B cell (primary cell): ENCODE results near the gene DYNC1I1. TPM values are rescaled to one million over a fixed set of nuclear protein-coding genes. Genes with fewer than 3 reads are reported as not detected.

Experiments used
- ATAC-seq: fragments of 200-7000 bp; cut with Tn5 transposase; one replicate; pipeline ENCODE4 v1.10.0; 2021; ENCODE audit warnings: low read depth, mild to moderate bottlenecking, moderate number of reproducible peaks, moderate library complexity
- CTCF ChIA-PET: fragments of 350-600 bp; sonication (Branson Sonifier 250); formaldehyde crosslinking; loops from one replicate; lab custom pipeline; 2021; ENCODE audit warnings: antibody characterized with exemption, inconsistent platforms; lab: Charles Lee
- POLR2A ChIA-PET: fragments of 350-600 bp; sonication (Branson Sonifier 250); formaldehyde crosslinking; loops from one replicate; lab custom pipeline; 2021; ENCODE audit warnings: antibody characterized with exemption; lab: Charles Lee
- DNase-seq: peaks from one replicate; pipeline ENCODE4 v3.0.0; 2013
- H2AFZ ChIP-seq: 2 replicates; pipeline ENCODE4 v1.6.1; 2012; ENCODE audit warnings: mild to moderate bottlenecking, low read depth, low read length; ENCODE audit not compliant: insufficient read depth, poor library complexity, severe bottlenecking
- H3K27ac ChIP-seq, 2 donors: 1 replicate in 1 of 2; 2 replicates in 1 of 2; pipeline ENCODE4 v1.5.1; 2012 to 2013; ENCODE audit warnings: low read length in 2 of 2, mild to moderate bottlenecking in 2 of 2, moderate library complexity in 1 of 2
- H3K27me3 ChIP-seq, 4 experiments: fragments of 200-600 bp in 1 of 4; sonication (generic) in 1 of 4; replicated peaks in 1 of 4; 1 replicate in 2 of 4; 2 replicates in 2 of 4; pipeline versions ENCODE4 v1.6.1 to v1.7.0; 2013 to 2016; ENCODE audit warnings: low read length in 3 of 4, mild to moderate bottlenecking in 2 of 4, mixed read lengths in 1 of 4, moderate library complexity in 1 of 4; ENCODE audit not compliant: insufficient read depth in 4 of 4, control insufficient read depth in 3 of 4; ENCODE audit errors: control extremely low read depth in 1 of 4
- H3K36me3 ChIP-seq, 2 experiments: replicated peaks in 1 of 2; 1 replicate in 1 of 2; 2 replicates in 1 of 2; pipeline versions ENCODE4 v1.6.1 to v1.7.1; 2013; ENCODE audit warnings: low read length in 1 of 2; ENCODE audit not compliant: insufficient read depth in 2 of 2, control insufficient read depth in 1 of 2; ENCODE audit errors: control extremely low read depth in 1 of 2, extremely low read depth in 1 of 2
- H3K4me1 ChIP-seq, 2 donors: fragments of 200-600 bp in 1 of 2; sonication (generic) in 1 of 2; 1 replicate in 1 of 2; 2 replicates in 1 of 2; pipeline versions ENCODE4 v1.5.1 to v1.6.1; 2013 to 2017; ENCODE audit warnings: low read length in 2 of 2; ENCODE audit not compliant: control insufficient read depth in 2 of 2, insufficient read depth in 2 of 2
- H3K4me2 ChIP-seq: replicated peaks from 2 replicates; pipeline ENCODE3; 2012; ENCODE audit warnings: mild to moderate bottlenecking, low read depth, low read length; ENCODE audit not compliant: poor library complexity, severe bottlenecking
- H3K4me3 ChIP-seq, 5 experiments: fragments of 200-600 bp in 1 of 5; sonication (generic) in 1 of 5; 1 replicate in 3 of 5; 2 replicates in 2 of 5; pipeline versions ENCODE4 v1.5.1 to v1.7.0; 2011 to 2016; ENCODE audit warnings: low read length in 4 of 5, mild to moderate bottlenecking in 4 of 5, low read depth in 2 of 5, control low read depth in 1 of 5, moderate library complexity in 1 of 5; ENCODE audit not compliant: insufficient read depth in 1 of 5; ENCODE audit errors: control extremely low read depth in 1 of 5, extremely low read depth in 1 of 5
- H3K79me2 ChIP-seq: fragments of 200-600 bp; sonication (generic); one replicate; pipeline ENCODE4 v1.6.0; 2016; ENCODE audit warnings: low read length; ENCODE audit not compliant: control insufficient read depth, insufficient read depth
- H3K9ac ChIP-seq: fragments of 200-600 bp; sonication (generic); 2 replicates; pipeline ENCODE4 v1.6.1; 2017; ENCODE audit warnings: mild to moderate bottlenecking, low read length, moderate library complexity
- H3K9me3 ChIP-seq, 3 donors: one replicate each; pipeline versions ENCODE4 v1.6.1 to v1.7.1; 2013; ENCODE audit warnings: low read length in 2 of 3; ENCODE audit not compliant: control insufficient read depth in 2 of 3, insufficient read depth in 1 of 3; ENCODE audit errors: control extremely low read depth in 1 of 3
- H4K20me1 ChIP-seq: 2 replicates; pipeline ENCODE4 v1.6.0; 2012; ENCODE audit warnings: mild to moderate bottlenecking, low read length; ENCODE audit not compliant: insufficient read depth, control insufficient read depth, poor library complexity, severe bottlenecking
- H3K27ac Mint-ChIP-seq: one replicate; pipeline ENCODE4 v1.8.0; 2021; ENCODE audit warnings: mixed read lengths
- H3K27me3 Mint-ChIP-seq: one replicate; pipeline ENCODE4 v1.8.0; 2021; ENCODE audit warnings: mixed read lengths
- H3K4me1 Mint-ChIP-seq: one replicate; pipeline ENCODE4 v1.8.0; 2021; ENCODE audit warnings: mixed read lengths
- H3K4me3 Mint-ChIP-seq: one replicate; pipeline ENCODE4 v1.8.0; 2021; ENCODE audit warnings: mixed read lengths
- H3K9me3 Mint-ChIP-seq: one replicate; pipeline ENCODE4 v1.8.0; 2022; ENCODE audit warnings: mixed read lengths; ENCODE audit not compliant: insufficient read depth
- EZH2 ChIP-seq: IDR thresholded peaks from 2 replicates; pipeline ENCODE4 v1.6.1; 2012; ENCODE audit warnings: borderline replicate concordance, low read depth, mild to moderate bottlenecking, moderate library complexity, low read length; ENCODE audit not compliant: insufficient read depth, poor library complexity, severe bottlenecking
- WGBS: methylation state at CpG from one replicate; pipeline ENCODE4 v1.1.5; 2013; ENCODE audit warnings: missing lambda C conversion rate; ENCODE audit not compliant: insufficient coverage; 5-methylcytosine and 5-hydroxymethylcytosine counted together
- intact Hi-C: fragments of 100-400 bp; cut with micrococcal nuclease; formaldehyde crosslinking; loops from one replicate; pipeline ENCODE4 v1.10.0; 2022
- polyA plus RNA-seq: library from polyadenylated mRNA; depleted of rRNA; stranded (reverse); fragments of >200 nt; gene quantifications from 2 replicates; pipeline ENCODE4 v1.2.3, GENCODE V29; 2012
- total RNA-seq, 2 donors: library from RNA; stranded (reverse); fragments of 120-200 nt in 1 of 2; gene quantifications; 1 replicate in 1 of 2; 2 replicates in 1 of 2; pipeline versions ENCODE4 v1.2.3 to v1.2.4, GENCODE V29; 2013 to 2022
- TF ChIP-seq, protein P1 (sequence below): fragments of 200-600 bp; IDR thresholded peaks from one replicate; pipeline ENCODE4 v1.8.0; 2022; ENCODE audit warnings: antibody characterized with exemption, mild to moderate bottlenecking

The DYNC1I1 gene
- total and polyA plus RNA-seq, 2 donors (not counting 1 experiment from before 2014, with no cell fraction given), result not detected

DNA sequence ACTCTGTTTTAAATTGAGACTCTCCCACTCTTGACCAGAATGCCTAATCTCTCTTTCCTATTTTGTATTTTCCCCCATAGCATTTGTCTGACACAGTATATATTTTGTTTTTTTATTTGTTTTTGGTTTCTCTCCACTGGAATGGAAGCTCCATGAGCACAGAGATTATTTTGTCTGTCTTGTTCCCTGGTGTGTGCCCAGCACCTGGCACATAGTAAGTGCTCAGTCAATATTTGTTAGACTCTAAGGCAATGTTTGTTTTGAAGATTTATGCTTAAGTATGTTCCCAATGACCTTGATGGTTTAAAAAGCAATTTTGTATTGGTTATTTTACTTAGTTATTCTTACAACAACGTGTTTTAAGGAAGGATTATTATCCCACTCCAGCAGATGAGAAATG lies 201.8 kb downstream of the DYNC1I1 start:
- CTCF ChIA-PET, result no interaction called here
- no peaks in the 10 kb centered on the region for H3K4me1 ChIP-seq
- no peak overlapping the region for H3K9ac ChIP-seq
- H3K79me2 ChIP-seq, result no peaks in the 10 kb centered on the region
- TF ChIP-seq, protein P1, sequence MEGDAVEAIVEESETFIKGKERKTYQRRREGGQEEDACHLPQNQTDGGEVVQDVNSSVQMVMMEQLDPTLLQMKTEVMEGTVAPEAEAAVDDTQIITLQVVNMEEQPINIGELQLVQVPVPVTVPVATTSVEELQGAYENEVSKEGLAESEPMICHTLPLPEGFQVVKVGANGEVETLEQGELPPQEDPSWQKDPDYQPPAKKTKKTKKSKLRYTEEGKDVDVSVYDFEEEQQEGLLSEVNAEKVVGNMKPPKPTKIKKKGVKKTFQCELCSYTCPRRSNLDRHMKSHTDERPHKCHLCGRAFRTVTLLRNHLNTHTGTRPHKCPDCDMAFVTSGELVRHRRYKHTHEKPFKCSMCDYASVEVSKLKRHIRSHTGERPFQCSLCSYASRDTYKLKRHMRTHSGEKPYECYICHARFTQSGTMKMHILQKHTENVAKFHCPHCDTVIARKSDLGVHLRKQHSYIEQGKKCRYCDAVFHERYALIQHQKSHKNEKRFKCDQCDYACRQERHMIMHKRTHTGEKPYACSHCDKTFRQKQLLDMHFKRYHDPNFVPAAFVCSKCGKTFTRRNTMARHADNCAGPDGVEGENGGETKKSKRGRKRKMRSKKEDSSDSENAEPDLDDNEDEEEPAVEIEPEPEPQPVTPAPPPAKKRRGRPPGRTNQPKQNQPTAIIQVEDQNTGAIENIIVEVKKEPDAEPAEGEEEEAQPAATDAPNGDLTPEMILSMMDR, result no peak
- no peak for TF ChIP-seq EZH2
- H3K4me2 ChIP-seq, result no peak overlapping the region
- intact Hi-C loops, result no loop called here
- H3K27me3 Mint-ChIP-seq, result no peaks in the 10 kb centered on the region
- no peaks in the 10 kb centered on the region for H3K36me3 ChIP-seq
- no peaks in the 10 kb centered on the region for H3K9me3 Mint-ChIP-seq
- POLR2A ChIA-PET, result no interaction called here
- H3K27ac Mint-ChIP-seq, result no peak overlapping the region
- no peak overlapping the region for H3K4me3 ChIP-seq
- DNase-seq, result no peak
- no peaks in the 10 kb centered on the region for H4K20me1 ChIP-seq
- ATAC-seq, result no peak
- H3K27me3 ChIP-seq, result no peaks in the 10 kb centered on the region
- H3K4me3 Mint-ChIP-seq, result no peak overlapping the region
- no peak overlapping the region for H2AFZ ChIP-seq
- no peaks in the 10 kb centered on the region for H3K9me3 ChIP-seq
- H3K4me1 Mint-ChIP-seq, result no peaks in the 10 kb centered on the region
- WGBS, result no CpG with 5 or more reads among the region's 1 CpG
- no peak overlapping the region for H3K27ac ChIP-seq

DNA sequence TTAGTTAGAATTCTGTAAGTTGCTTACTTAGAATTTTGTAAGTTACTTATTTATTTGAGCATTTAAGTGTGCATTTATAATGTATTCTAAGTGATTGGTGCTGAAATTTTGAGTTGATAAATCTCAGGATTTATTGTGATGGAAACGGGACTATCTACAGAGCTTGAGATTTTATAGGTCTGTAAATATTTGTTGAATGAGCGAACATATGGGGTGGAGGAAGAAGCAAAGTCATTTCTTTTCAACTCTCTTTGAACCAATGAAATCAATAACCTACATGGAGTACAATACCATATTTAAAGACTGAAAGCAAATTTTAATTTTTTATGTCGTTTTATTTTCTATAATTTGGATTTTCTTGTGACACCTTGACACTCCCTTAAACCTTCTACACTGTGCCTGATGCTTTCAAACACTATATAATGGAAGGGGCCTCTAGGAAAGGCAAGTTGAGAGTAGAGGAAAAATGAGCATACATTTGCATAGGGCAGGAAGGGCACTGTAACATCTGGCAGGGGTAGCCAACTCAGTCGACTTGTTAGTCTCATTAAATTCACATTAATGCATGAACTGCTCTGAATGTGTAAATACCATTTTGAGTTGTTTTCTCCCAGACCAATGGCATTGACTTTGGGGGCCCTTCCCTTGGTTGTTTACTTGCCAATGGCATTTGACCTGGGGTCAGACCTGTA lies 204.2 kb downstream of the DYNC1I1 start:
- ChIA-PET CTCF (no interaction called here), POLR2A (no interaction called here)
- Histone ChIP-seq H3K27me3 (no peaks in the 10 kb centered on the region), H3K9ac (no peak overlapping the region), H4K20me1 (no peaks in the 10 kb centered on the region), H3K9me3 (no peaks in the 10 kb centered on the region), H3K27ac (no peak overlapping the region), H3K4me3 (no peak overlapping the region), H3K4me2 (no peak overlapping the region), H3K4me1 (no peaks in the 10 kb centered on the region), H3K36me3 (no peaks in the 10 kb centered on the region), H3K79me2 (no peaks in the 10 kb centered on the region), H2AFZ (no peak overlapping the region)
- intact Hi-C loops, result no loop called here
- no peak overlapping the region for H3K4me3 Mint-ChIP-seq
- no peak for DNase-seq
- no peaks in the 10 kb centered on the region for H3K27me3 Mint-ChIP-seq
- H3K9me3 Mint-ChIP-seq, result no peaks in the 10 kb centered on the region
- no peak overlapping the region for H3K27ac Mint-ChIP-seq
- no peak for TF ChIP-seq EZH2
- TF ChIP-seq, protein P1, result no peak
- no peaks in the 10 kb centered on the region for H3K4me1 Mint-ChIP-seq
- ATAC-seq, result no peak
- WGBS, result 100% methylated on average over 1 of the region's 4 CpGs
